Measurements from ENCODE around the gene DMTF1.
"Not testable (repeated sequence)": the region's sequence is repeated elsewhere in the genome, so short reads cannot be mapped to it uniquely, and the experiment has no call there.

Gene DMTF1

DNA sequence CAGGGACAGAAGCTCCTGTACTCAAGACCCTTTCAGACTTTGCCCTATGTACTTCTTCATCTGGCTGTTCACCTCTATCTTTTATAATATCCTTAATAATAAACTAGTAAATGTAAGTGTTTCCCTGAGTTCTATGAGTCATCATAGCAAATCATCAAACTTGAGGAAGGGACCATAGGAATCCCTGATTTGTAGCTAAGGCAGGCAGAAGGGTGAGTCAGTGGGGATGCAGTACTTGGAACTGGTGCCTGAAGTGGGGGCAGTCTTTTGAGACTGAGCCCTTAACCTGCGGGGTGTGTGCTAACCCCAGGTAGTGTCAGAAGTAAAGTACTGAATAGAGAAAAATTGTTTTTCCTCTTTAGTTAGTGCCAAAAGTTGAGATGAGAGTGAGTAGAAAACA is 73.4 kb downstream of the DMTF1 start:
- no peak for DNase-seq (ENCODE audit: low read depth)

GRCh38 chr7:87226495-87226894 is 74.2 kb downstream of the DMTF1 start:
- DNase-seq (ENCODE audit: low read depth): no peak

GRCh38 chr7:87231258-87231657 is 79.0 kb downstream of the DMTF1 start:
- DNase-seq (ENCODE audit: low read depth): no peak

- no peak for DNase-seq (ENCODE audit: low read depth)
Measured at GRCh38 chr7:87231711-87232110, 79.5 kb downstream of the DMTF1 start.

DNA sequence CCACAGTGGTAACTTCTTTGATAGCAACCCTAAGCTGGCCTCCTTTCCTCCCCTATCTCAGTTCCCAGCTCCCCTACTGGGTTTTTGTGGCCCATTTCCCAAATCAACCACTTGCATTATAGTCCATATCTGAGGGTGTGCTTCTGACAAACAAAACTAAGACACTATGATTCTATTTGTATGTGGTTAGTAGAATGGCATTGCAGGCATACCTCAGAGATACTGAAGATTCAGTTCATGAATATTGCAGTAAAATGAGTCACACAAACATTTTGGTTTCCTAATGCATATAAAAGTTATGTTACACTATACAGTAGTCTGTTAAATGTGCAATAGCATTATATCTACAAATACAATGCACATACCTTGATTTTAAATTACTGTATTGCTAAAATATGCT is 82.7 kb downstream of the DMTF1 start:
- DNase-seq (ENCODE audit: low read depth): no peak

DNA sequence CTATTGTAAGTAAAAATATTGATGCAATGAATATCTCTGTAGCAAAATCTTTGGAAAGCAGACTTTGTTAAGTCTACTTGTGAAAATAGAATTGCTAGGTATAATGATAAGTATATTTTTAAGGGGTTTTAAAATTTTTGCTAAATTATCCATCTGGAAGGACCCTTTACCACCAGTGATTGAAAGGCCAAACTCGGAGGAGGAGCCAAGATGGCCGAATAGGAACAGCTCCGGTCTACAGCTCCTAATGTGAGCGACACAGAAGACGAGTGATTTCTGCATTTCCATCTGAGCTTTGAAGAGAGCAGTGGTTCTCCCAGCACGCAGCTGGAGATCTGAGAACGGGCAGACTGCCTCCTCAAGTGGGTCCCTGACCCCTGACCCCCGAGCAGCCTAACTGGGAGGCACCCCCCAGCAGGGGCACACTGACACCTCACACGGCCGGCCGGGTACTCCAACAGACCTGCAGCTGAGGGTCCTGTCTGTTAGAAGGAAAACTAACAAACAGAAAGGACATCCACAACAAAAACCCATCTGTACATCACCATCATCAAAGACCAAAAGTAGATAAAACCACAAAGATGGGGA is 86.3 kb downstream of the DMTF1 start:
- DNase-seq (ENCODE audit: low read depth): not testable (repeated sequence)

- not testable (repeated sequence) for DNase-seq (ENCODE audit: low read depth)
Measured at GRCh38 chr7:87245671-87246070, 93.4 kb downstream of the DMTF1 start.

All from stimulated activated CD8-positive, alpha-beta memory T cell treated with anti-CD3 and anti-CD28 coated beads, Interleukin-12 subunit alpha, Interleukin-12 subunit beta, amount 100 ng/mL, for 4 hours (primary cell).